HG03045 (cell line): Measurements from ENCODE around the gene SUGCT.

Source experiments
- ATAC-seq: cut with Tn5 transposase; IDR thresholded peaks from one replicate; pipeline ENCODE4 v1.9.1; 2021; ENCODE audit warnings: mild to moderate bottlenecking, moderate library complexity; ENCODE audit not compliant: unreplicated experiment

Gene SUGCT

DNA sequence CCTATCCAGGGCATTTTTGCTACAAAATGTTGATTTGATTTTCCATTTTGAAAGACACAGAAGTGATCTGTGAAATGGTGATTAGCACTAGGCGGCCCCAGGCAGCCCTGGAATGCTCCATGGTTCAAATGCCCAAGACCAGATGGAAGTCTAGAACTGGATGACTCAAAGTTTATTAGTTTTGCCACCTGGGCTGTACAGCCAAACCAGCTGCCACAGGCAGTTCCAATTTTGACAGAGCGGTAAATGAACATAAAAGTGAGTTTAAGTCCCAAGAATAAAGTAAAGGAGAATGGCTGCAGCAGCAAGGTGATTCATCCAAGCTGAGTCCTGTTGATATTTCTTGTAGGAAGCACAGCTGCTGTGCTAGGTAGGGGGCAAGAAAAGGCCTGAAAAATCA lies 180.5 kb downstream of the SUGCT start:
- no peak for ATAC-seq

DNA sequence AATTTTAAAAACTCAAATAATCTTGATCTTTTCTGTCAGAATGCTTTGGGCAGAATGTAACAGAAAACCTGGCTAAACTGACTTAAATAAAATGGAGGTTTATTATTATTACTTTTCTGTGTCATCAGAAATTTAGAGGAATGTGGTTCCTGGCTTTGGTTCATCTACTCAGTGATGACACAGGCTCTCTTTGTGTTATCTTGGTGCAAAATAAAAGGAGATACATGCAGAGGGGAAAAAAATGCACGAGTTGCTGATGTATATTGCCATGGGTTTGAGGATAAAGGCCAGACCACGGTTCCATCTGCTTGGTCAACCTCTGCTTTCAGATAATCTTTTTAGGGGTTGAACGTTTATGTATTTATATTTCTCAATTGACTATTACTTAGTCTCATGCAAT lies 181.4 kb downstream of the SUGCT start:
- no peak for ATAC-seq

DNA sequence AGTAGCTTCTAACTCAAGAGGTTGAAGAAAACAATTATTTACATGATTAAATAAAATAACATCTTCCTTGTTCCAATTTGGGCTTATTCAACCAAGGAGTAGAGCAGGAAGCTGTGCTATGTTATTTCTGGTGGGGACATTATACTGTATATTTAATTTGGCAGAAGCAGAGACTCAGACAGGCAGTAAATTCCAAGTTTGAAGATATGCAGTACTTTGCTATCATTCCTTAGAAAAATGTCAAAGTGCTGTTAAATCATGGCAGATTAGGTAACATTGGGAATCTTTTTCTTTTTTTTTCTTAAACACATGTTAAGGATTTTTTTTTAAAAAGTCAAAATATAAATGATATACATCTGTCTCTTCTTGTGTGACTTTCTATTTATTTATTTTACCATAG lies 190.1 kb downstream of the SUGCT start:
- no peak for ATAC-seq

DNA sequence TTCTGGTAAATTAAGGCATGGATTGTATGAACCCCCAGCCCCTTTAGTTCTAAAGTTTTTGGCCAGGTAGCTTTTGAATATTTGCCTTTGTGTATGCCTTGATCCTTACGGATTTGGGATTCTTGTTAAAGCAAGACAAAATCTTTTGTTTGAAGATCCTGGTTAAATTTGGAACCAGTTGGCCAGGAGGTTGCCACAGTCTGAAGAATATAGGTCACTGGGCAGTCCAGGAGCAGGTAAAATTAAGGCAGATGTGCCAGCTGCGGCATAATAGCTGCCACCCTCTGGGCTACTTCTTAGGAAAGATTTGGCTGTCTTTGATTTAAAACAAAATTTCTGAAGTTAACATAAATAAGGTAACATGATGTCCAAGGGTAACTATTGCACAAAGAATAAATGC lies 192.3 kb downstream of the SUGCT start:
- ATAC-seq, result no peak

DNA sequence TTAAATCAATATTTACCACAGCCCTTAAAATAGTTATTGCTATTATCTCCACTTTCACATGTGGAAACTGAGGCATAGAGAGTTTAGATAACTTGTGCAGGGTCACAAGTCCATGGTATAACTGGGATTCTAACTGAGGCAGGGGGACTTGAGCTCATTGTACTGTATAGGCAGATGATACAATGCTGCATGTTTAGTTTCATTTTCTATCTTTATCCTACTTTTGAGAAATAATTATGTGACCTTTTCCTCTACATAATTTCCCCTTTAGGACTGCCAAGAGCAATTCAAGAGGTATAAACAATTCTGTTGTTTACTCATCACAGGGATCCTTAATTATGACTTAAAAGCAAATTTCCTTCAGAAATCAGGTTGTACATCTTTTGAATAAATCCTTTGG lies 193.1 kb downstream of the SUGCT start:
- ATAC-seq, result no peak

DNA sequence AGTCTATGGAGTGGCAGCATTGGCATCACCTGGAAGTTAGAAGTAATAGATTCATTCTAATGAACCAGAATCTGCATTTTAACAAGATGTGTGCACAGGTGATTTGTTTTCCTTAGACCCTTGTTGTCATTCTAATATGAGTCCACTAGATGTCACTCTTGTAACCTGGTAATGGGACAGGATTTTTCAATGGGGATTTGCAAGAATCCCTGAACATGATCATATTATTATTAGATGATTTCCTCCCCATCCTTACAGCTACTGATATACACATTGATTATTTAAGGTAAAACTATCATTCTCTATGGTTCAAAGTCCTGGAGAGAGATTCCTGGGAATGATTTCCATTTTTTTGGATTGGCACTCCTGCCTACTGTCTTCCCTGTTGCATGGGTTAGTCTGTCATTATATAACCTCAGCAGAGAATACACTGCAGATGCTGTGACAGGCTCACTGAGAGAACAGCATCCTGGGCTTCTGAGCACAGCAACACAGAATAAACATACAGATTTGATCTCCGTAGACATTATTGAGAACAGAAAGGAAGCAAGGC lies 194.9 kb downstream of the SUGCT start:
- no peak for ATAC-seq

DNA sequence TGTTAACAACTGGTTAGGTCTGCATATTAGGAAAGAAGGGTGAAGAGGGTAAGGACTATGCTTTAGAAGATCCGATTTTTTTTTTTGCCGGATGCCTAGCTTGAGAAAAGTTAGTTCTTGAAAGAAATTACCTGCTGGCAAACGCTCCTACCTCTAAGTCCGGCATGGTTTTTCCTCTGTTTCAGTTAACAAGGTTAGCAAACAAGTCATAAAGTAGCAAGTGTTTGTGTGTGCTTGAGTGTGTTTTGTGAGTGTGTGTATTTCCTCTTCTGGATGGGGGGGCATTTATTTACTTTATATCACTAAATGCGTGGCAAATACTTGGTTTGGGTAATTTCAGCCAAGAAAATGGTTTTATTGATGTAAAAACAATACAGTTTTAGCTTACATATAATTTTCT lies 195.6 kb downstream of the SUGCT start:
- ATAC-seq, result no peak

DNA sequence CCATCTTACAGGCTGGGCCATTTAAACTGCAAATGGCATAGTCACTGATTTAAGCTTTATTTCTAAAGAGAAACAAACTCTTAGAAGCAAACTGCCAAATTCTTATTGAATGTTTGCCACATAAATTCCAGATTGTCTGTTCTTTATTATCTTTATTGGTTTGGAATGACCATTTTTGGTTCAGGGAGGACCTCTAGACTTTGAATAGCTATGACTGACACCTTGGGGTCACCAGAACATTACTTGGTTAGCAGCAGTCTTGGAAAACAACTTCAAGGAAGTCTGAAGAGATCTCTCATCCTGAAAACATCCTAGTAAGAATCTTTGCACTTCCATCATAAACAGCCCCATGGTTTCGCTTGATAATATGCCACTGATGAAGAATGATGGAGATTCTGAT lies 197.1 kb downstream of the SUGCT start:
- no peak for ATAC-seq

DNA sequence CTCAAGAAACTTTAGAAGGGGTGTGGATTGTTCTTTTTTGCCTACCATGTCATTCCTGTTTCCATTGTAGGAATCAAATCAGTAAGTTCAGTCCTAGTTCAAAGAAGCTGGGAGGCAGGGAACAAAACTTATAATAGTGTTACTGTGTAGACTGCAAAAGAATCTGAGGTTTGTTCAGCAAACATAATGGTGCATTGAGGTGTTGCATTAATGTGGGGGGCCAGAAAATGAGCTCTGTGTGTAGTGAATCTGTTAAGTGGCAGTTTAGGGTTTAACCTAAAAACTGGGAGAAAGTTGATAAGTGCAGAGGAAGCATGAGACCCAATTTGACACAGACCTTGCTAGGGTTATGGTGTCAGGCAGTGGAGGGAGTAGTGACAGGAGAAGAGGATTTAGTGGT lies 197.7 kb downstream of the SUGCT start:
- no peak for ATAC-seq

DNA sequence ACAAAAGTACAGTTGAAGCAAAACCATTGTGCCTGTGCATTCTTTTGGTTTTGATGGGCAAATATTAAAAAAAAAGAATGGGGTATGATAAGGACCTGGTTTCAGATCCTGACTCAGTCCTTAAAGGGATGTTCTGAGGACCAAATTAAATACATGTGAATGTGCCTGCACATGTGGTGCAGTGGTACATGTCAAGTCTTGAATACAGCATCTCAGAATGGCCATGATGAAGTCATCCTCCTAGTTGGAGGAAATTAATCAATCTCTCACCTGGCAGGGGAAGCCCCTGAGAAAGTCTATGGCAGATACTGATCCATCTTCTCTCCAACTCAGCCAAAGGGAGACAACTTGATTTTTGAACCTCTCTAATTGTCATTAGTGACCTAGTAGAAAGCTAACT lies 207.0 kb downstream of the SUGCT start:
- ATAC-seq, result no peak

DNA sequence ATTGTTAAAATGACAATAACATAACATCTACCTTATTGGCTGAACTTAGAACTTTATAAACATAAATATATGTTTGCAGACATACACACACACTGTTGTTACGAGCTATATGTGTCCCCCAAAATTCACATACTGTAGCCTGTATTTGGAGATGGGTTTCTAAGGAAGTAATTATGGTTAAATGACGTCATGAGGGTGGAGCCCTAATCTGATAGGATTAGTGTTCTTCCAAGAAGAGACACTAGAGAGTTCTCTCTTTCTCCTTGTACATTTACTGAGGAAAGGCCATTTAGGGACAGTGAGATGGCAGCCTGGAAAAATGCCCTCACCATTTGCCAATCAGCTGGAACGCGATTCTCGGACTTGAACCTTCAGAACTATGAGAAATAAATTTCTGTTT lies 211.7 kb downstream of the SUGCT start:
- no peak for ATAC-seq

DNA sequence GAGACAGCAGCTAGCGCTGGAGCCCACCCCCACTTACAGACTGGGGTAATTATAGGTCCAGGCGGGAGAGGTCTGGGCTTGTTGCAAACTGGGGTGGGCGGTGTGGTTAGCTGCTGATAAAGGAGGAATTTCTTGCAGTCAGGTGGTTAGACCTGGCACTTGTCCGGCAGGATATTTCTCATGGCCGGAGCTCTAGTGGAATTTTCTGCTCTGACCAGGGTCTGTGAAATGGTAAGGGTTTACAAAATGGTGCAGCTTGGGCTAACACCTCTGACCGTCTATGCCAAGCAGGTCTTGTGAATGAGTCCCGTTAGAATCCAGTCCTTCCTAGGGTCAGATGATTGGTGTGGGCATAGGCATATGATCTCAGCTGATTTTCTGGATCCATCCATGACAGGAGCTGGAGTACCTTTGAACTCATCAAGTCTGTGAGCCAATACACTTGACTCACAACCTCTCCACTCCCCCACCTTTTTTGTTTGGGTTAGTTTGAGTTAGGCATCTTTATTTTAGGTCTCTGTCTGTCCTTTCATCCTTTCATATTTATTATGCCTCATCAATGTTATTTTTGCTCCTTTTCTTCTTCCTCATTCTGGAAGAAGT lies 213.4 kb downstream of the SUGCT start:
- ATAC-seq, result no peak

DNA sequence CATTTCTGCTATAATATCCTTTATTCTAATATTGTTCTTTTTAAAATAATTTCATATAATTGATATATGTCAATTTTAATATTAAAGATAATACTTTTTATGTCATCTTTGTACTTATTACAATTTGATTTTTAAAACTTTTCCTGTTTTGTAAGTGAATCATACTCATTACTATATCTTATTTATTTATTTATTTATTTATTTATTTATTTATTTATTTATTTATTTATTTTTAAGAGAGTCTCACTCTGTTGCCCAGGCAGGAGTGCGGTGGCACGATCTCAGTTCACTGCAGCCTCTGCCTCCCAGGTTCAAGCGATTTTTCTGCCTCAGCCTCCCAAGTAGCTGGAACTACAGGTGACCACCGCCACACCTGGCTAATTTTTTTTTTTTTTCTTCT lies 215.3 kb downstream of the SUGCT start:
- no peak for ATAC-seq

DNA sequence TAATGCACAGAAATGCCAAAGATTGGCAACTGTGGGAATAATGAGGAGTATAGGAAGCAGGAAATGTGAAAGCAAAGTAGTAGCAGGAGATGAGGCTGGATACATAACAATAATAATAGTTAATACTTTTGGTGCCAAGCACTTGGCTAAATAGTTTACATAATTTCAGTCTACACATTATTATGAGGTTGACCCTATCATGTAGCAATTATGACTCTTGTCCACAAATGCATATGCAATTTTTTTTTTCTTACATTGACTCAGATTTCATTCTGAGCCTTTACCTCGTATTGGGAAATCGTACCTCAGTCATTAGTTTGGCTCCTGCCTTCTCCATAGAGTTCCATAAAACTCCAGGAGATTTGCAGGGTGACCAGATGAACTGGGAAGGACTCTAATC lies 219.9 kb downstream of the SUGCT start:
- ATAC-seq, result no peak

DNA sequence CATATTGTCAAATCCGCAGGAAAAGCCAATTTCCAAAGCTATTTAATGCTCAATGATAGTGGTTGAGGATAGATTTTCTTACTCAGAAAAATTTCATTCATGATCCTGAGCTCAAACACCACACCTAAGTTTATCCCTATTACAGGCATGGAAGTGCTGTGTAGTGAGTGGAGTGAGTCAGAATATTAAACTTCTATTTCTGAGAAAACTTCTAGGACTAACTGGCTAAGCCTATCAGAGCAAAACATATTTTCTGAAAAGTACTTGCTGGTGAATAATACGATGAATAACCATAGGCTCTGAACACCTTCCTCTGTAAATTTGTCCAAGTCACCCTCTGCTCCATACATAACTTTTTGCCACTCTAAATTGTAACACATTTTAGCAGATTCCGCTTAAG lies 221.5 kb downstream of the SUGCT start:
- no peak for ATAC-seq

DNA sequence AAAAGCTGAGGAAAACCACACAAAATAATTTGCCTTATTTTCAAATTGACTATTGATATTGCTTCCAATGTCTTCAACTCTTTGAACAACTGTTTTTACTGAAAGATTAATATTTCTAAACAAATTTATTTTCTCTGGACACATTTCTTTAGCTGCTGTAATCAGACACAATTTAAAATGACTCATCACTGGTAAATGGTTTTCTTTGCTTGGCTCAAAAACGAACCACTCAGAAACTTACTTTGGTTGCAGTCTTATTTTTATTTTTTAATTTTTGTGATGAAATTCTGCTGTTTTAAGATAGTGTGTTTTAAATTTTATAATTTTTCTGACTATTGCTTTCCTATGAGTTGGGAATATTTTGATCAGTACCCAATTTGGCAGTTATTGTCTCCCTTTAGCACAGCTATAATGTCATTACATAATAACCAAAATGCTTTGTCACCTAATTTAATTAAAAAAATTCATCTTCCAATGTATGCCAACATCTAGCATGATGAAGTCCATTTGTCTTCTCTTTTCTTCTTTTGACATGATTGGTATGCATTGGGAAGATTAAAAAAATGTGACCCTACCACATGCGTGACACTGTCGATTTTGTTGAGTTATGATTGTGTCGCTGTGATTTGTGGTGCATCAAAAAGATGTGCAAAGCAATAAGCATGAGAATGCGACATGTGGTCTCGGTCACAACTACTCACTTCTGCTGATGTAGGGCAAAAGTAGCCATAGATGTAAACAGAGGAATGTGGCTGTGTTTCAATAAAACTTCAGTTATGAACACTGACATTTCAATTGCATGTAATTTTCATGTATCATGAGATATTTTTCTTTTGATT lies 222.3 kb downstream of the SUGCT start:
- ATAC-seq, result no peak

DNA sequence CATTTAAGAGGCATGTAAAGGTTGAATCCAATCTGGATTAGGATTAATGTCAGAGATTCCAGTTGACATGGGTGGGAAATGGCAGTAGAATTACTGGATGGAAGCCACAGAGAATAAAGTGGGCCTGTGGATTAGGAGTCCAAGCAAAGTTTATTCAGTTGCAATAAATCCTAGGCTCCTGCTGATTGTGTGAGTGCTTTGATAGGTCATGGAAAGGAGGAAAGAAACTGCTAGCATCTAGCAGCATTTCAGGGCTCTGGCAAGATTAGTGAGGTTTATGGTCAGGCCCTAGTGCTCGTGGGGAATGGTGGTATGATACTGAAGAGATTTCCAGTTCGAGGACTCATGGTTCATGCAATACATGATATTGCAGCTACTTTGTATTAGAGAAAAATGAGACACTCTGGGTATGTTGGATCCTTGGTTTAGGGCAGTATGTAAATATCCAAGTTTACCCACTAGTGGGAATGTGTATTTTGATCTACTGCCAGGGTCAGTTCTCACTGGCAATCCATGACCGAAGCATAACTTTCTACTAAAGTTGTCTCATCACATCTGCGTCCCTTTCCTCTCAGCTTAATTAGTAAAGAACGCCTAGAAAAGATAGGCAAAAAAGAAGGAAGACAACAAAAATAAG lies 235.0 kb downstream of the SUGCT start:
- ATAC-seq, result no peak

DNA sequence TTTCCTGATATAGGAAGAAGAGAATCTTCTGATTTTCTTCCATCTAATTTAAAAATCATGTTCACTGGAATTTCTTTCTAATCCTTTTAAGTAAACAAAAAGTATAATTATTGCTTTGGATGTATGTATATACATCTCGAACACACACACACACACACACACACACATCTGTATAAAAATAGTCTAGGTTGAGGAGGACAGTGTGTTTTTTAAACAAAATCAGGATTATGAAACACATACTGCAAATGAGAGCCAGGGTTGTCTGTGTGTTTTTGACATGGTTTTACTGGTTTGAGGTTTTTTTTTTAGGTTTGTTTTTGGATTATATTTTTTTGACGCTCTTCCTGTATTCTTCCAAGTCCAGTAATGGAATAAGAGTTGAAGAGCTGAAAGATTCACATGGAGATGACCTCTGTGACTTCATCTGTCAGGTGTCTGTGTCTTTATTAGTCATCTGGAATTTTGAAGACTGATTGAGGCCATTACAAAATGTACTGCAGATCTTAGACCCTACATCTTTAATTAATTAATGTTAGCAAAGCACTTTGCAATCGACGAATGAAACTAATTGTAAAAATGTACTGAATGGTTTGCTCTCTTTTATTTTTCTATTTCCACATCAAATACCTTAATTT lies 237.1 kb downstream of the SUGCT start:
- no peak for ATAC-seq

DNA sequence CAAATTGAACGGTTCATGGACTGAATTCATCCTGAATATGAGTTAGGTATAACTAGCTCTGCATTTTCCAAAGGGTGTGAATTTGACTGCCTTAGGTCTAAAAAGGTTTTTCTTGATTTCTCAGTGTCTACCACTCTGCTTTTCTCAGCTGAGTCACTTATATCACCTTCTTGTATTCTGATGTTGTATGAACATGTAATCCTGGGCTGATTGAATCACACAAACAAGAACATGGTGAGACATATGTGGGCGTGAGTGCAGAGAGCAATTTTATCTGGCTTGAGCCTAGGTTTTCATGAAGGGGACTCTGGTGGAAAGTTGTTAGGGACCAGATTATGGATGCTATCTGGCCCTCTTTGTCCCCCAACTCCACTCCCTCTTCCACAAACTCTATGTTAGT lies 239.8 kb downstream of the SUGCT start:
- ATAC-seq, result no peak

DNA sequence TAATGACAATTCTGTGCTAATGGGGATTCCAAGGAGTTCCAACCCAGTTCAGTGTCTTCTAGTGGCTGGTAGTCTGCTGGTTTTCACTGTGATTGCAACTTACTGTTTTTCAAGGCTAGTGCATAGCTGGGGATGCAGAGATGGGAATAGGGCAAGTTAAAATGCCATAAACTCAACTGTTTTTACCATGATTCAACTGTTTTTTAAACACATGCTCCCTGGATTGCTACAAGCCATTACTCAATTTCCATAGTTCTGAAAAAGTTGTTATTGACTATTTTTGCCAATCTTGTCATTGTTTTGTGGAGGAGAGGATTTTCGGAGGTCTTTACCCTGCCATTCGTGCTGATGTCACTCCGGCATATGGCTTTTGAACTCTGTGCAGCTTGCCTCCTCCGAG lies 245.3 kb downstream of the SUGCT start:
- no peak for ATAC-seq

DNA sequence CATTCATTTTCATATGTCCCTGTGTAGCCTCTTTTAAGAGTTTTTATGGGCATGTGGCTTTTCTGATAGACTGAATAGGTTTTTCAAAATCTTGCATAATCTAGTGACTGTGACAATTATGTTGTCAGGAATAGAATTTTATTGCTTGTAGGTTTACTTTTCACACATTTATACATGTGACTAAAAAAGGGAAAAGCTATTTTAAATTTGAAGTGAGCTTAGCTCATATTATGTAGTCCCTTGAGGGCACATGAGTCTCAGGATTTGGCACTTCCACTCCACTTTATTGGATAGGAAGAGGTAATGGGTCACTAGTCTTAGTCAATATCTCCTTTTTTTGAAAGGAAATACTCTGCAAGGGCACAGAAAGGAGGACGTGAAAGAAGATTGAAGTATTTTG lies 247.3 kb downstream of the SUGCT start:
- ATAC-seq, result no peak

DNA sequence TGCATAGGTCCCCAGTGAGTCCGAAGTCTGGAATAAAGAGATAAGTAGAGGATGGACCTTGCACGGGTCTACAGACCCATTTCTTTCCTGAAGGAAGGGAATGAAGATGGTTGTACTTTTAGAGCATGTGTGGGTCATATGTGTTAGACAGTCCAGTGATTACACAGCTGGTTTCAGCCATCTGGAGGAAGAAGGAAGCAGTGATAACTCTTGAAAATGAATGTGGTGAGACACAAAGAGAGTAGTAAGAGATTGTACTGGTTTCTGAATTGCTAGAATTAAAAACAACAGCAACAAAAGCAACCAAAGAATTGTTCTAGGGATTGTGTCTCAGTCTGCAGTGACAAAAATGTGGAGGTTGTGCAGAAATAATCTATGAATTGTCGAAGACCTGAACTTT lies 258.9 kb downstream of the SUGCT start:
- ATAC-seq, result no peak
